Activated T-cell treated with anti-CD3 and anti-CD28 coated beads for 24 hours (primary cell): ENCODE results near the gene GLIS2.
"Not testable (repeated sequence)": the region's sequence is repeated elsewhere in the genome, so short reads cannot be mapped to it uniquely, and the experiment has no call there.

Experiments used
- DNase-seq: peaks from one replicate; pipeline ENCODE4 v3.0.0-alpha.2; 2020; ENCODE audit warnings: low read depth

The GLIS2 gene

GRCh38 chr16:4334724-4335495, 19.0 kb downstream of the GLIS2 start:
- no peak for DNase-seq

GRCh38 chr16:4336701-4337539, 21.1 kb downstream of the GLIS2 start:
- DNase-seq: no peak

GRCh38 chr16:4337540-4338088, 21.7 kb downstream of the GLIS2 start:
- no peak for DNase-seq

- DNase-seq: no peak
Measured at GRCh38 chr16:4338125-4338582, 22.3 kb downstream of the GLIS2 start.

DNA sequence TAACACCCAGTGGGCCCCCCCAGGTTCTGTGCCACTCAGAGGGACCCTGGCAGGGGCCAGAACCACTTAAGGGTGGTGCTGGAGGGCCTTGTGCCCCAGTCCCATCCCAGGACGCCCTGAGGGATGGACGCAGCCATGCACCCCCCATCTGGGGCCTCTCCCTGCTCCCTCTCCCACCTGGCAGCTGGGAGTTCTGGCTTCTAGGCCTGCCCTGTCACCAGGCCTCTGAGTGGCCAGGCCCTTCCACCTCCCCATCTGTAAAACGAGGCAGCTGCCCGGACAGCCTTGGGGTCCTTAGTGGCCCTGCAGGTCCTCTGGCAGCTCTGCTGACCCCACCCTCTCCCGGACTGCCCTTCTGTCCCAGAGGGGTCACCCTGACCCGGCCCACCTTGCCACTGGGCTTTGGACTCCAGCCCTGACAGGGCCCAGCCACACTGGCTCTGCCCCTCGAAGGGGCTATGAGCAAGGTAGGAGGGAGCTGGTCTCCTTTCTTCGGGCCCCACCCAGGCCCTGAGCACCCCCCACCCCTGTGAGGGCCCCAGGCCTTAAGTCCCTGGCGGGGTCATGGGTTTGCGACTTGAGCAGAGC, 22.9 kb downstream of the GLIS2 start:
- DNase-seq: no peak

DNA sequence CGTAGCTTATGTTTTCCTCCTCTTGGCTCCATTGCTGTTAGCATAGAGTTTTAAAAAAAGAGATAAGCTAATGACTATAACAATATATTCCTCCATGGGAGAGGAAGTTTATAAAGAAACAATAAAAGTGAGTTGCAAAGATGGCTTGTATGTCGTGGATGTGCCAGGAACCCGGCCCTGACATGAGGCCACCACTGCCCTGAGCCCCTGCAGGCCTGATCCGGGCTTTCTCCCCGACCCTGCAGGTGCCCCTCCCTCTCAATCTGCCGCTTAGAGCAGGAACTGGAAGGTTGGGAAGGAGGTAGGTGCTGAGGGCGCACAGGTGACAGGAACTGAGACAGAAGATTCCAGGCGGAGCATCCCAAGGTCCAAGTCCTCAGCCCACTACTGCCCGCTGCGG, 23.6 kb downstream of the GLIS2 start:
- DNase-seq: no peak

DNA sequence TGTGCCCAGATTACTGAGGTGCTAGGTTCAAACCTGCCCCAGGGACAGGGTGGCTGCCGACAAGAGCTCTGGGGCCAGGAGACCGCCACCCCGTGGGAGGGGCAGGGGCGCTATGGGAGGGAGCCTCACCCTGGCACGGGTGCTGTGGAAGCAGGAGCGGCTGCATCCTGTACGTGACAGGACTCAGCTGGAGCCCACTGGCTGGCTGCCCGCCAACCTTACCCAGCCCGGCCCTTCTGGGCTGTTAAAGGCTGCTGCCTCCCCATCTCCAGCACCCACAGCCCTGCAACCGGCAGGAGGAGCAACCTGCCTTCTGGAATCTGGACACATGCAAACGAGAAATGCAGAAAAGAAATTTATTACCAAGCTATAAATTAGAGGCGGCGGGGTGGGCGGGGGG, 24.0 kb downstream of the GLIS2 start:
- no peak for DNase-seq

- DNase-seq: no peak
Measured at GRCh38 chr16:4340443-4340842, 24.6 kb downstream of the GLIS2 start.

- no peak for DNase-seq
Measured at GRCh38 chr16:4341250-4341649, 25.4 kb downstream of the GLIS2 start.

DNA sequence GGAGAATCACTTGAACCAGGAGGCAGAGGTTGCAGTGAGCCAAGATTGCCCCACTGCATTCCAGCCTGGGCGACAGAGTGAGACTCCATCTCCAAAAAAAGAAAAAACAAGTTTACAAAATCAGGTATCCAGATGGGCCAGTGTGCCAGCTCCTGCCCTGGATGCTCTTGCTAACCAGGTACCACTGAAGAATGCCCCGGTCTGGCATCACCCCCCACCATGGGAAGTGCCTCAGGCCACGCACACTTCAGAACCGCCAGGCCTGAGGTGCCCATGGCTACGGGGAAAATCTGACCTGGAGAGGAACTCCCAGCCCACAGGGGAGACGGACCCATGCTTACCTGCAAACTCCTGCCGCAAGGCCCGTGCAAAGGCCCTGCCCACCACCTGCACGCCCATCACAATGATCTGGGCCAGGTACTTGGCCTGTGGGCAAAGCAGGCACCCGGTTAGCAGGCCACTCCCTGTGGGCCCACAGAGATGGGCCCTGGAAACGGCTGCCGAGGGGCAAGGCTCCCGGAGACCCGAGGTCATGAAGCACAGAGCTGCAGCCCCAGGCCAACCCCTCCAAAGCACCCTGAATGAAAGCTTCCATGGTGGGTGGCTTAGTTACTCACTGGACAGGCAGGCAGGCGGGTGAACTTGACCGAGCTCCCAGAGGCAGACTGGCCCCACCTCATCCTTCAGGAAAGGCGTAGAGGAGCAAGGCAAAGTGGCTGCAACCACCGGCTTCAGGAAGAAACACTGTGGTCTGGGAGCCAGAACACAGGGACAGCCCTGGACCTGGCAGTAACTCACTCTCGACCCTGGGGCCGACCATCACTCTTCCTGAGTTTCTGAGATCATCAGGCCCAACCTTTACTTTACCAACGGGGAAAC, 27.2 kb downstream of the GLIS2 start:
- no peak for DNase-seq

DNA sequence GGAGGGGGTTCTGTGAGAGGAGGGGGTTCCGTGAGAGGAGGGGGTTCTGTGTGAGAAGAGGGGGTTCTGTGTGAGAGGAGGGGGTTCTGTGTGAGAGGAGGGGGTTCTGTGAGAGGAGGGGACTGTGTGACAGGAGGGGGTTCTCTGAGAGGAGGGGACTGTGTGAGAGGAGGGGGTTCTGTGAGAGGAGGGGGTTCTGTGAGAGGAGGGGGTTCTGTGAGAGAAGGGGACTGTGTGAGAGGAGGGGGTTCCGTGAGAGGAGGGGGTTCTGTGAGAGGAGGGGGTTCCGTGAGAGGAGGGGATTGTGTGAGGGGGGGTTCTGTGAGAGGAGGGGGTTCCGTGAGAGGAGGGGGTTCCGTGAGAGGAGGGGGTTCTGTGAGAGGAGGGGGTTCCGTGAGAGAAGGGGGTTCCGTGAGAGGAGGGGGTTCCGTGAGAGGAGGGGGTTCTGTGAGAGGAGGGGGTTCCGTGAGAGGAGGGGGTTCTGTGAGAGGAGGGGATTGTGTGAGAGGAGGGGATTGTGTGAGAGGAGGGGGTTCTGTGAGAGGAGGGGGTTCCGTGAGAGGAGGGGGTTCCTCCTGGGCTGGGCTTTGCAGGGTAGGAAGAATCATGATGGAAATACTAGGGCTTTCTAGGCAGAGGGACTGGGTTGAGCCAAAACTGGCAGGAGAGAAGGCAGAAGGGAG, 28.6 kb downstream of the GLIS2 start:
- DNase-seq: not testable (repeated sequence)

DNA sequence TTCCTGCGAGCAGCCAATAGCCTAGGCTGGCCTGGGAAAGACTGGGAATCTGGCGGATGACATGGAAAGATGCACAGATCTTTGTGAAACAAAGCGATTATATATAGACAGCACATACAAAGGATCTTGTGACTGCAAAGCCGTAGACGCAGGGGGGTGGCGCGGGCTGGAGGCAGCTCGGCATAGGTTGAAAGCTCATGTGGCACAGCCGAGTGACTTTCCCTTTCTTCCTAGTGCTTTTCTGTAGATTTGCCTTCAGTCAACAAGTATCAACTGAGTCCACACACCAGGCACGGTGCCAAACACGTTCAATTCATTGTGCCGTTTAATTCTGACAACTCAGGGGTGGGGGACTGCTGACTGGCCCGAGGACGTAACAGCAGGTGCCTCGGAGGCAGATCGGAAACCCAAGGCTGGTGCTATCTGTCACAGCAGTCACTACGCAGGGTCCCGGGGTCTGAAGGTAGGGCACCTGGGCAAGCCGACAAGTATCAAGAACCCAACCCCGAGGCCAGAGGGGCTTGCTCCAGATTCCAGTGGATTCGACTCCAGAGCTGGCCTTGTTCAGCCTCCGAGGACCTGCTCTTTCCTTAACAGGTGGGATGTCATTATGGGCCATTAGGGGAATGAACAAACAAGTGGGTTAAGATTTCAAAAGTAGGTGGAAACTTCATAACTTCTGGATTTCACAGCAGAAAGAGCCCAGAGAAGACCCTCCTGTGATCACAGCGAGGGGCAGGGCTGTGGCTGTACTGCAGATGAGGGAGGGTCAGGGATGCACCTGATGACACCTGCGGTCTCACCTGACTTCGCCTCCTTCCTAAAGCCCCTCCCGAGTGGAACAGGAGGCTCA, 29.3 kb downstream of the GLIS2 start:
- DNase-seq: no peak

DNA sequence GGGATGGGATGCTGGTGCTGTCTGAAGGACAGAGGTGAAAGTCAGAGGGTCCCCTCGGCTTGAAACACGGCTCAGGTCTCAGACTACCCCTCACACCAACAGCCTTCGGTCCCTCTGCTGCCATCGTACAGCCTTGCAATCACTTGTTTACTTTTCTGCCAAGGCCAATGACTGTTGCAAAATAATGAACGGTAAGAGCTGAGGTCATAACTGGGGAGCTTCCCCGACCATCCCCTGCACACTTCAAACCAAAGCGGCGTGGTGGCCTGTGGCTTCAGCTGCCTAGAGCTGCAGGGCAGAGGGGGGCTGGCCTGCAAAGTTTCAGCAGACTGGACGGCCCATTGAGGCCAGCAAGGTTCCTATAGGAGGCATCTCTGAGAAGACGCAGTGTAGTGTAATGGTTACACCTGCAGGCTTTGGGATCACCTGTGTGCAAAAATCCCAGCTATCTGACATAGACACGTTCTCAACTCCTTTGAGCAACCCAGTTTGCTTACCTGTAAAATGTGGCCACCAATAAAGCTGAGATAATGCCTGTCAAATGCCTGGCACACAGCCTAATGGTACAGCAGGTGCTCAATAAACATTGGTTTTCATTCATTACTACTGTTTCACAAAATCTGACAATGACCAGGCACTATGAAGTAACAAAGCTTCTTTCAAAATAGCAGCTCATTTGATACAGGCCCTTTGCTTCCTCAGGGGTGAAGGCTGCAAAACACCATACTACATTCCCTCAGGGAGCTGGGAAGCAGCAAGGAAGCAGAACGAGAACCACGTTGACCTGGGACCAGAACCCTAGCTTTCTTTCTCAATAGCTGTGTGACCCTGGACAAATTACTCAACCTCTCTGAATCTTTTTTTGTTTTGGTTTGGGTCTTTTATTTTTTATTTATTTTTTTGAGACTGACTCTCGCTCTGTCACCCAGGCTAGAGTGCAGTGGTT, 30.2 kb downstream of the GLIS2 start:
- no peak for DNase-seq

GRCh38 chr16:4347010-4347409, 31.1 kb downstream of the GLIS2 start:
- no peak for DNase-seq

DNA sequence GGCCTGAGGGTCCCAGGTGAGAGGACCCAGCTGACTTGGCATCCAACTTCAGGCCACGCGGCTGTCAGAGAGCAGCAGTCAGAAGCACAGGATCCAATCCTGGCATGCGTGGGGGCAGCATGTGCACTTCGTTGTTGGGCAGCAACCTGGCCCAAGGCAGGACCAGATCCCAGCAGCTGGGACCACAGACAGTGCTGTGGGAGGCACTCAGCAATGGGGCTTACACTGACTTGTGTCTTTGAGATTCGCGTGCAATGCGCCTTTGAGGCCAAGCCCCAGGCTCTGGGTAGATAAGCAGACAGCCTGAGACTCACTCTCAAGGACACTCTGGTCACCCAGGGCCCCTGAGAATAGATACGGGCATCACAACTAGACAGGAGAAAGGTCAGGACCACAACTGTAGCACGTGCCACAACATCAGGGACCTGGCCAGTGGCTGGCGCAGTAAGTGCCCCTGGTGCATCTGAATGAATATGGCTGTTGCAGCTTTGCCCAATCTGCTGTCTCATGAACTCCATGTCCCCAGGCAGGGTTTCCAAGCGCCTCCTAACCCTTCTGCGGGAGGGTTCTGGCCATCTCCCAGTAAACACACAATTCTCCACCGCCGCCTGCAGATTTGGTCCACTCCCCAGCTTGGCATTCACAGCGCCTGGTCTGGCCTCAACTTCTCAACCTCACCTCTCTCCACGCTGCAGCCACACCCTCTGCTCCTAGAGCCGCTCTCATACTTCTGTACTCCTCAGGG, 32.1 kb downstream of the GLIS2 start:
- DNase-seq: no peak

DNA sequence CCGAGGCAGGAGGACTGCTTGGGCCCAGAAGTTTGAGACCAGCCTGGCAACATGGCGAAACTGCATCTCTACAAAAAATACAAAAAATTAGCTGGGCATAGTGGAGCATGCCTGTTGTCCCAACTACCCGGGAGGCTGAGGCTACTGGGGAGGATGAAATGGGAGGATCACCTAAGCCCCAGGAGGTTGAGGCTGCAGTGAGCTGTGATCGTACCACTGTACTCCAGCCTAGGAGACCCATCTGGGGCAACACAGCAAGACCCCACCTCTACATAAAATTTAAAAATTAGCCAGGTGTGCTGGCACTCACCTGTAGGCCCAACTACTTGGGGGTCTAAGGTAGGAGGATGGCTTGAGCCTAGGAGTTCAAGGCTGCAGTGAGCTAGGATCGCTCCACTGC, 33.5 kb downstream of the GLIS2 start:
- no peak for DNase-seq

DNA sequence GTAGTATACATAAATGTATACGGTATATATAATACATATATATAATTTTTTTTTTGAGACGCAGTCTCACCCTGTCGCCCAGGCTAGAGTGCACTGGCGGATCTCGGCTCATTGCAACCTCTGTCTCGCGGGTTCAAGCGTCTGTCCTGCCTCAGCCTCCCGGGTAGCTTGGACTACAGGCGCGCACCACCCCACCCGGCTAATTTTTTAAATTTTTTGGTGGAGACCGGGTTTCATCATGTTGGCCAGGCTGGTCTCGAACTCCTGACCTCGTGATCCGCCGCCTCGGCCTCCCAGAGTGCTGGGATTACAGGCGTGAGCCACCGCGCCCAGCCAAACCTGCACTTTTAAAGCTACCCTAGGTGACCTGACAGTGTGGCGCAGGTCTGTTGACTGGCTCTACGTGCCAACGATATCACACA, 34.5 kb downstream of the GLIS2 start:
- DNase-seq: no peak
